Hematopoietic multipotent progenitor cell treated with erythropoietin and hydrocortisone succinate and interleukin-3 and kit ligand, for 17 days (in vitro differentiated cells): ENCODE data around the gene SHISAL2A.

Experiments
- DNase-seq: peaks from one replicate; pipeline ENCODE4 v3.0.0-alpha.2; 2015; ENCODE audit warnings: low spot score

The SHISAL2A gene

GRCh38 chr1:52659851-52660596 lies 27.1 kb downstream of the SHISAL2A start:
- no peak for DNase-seq

- DNase-seq, result no peak
Observed at GRCh38 chr1:52660807-52661206, 27.8 kb downstream of the SHISAL2A start.

GRCh38 chr1:52662645-52663313 lies 29.8 kb downstream of the SHISAL2A start:
- no peak for DNase-seq

GRCh38 chr1:52663716-52664115 lies 30.7 kb downstream of the SHISAL2A start:
- DNase-seq, result no peak

- no peak for DNase-seq
Observed at GRCh38 chr1:52665006-52665941, 32.3 kb downstream of the SHISAL2A start.

- no peak for DNase-seq
Observed at GRCh38 chr1:52667290-52667689, 34.3 kb downstream of the SHISAL2A start.

GRCh38 chr1:52667984-52668383 lies 35.0 kb downstream of the SHISAL2A start:
- DNase-seq, result no peak

- DNase-seq, result no peak
Observed at GRCh38 chr1:52668711-52669110, 35.7 kb downstream of the SHISAL2A start.

GRCh38 chr1:52669696-52670095 lies 36.7 kb downstream of the SHISAL2A start:
- DNase-seq, result no peak

- DNase-seq, result no peak
Observed at GRCh38 chr1:52670604-52671003, 37.6 kb downstream of the SHISAL2A start.

- DNase-seq, result no peak
Observed at GRCh38 chr1:52672946-52673345, 40.0 kb downstream of the SHISAL2A start.

GRCh38 chr1:52673513-52673912 lies 40.5 kb downstream of the SHISAL2A start:
- DNase-seq, result no peak

- no peak for DNase-seq
Observed at GRCh38 chr1:52674497-52675384, 41.8 kb downstream of the SHISAL2A start.

- no peak for DNase-seq
Observed at GRCh38 chr1:52676249-52676903, 43.4 kb downstream of the SHISAL2A start.

GRCh38 chr1:52677076-52677806 lies 44.3 kb downstream of the SHISAL2A start:
- no peak for DNase-seq

GRCh38 chr1:52679048-52679447 lies 46.1 kb downstream of the SHISAL2A start:
- no peak for DNase-seq

GRCh38 chr1:52679498-52679897 lies 46.5 kb downstream of the SHISAL2A start:
- DNase-seq, result no peak

- DNase-seq, result no peak
Observed at GRCh38 chr1:52680353-52680752, 47.4 kb downstream of the SHISAL2A start.

- DNase-seq, result no peak
Observed at GRCh38 chr1:52681136-52681535, 48.2 kb downstream of the SHISAL2A start.

GRCh38 chr1:52683367-52683940 lies 50.5 kb downstream of the SHISAL2A start:
- DNase-seq, result no peak
